RWPE1 (cell line): ENCODE measurements around the gene MRAS.
A peak's percentile ranks its signal among the peaks of the same experiment; 100 is the strongest.

Source experiments
- CTCF ChIA-PET: fragments of 350-600 bp; sonication (Branson Sonifier 250); formaldehyde crosslinking; extraction: SDS; loops from one replicate; lab custom pipeline; 2021; lab: Yijun Ruan, JAX
- POLR2A ChIA-PET: fragments of 400-600 bp; formaldehyde crosslinking; extraction: SDS; loops from one replicate; lab custom pipeline; 2020; ENCODE audit warnings: antibody characterized with exemption; ENCODE audit not compliant: low non-redundant PET; lab: Yijun Ruan, JAX
- DNase-seq: peaks from one replicate; pipeline ENCODE4 v3.0.0; 2012; ENCODE audit warnings: low spot score
- H3K27ac ChIP-seq: fragments of 450-650 bp; 2 replicates; pipeline ENCODE4 v1.5.1; 2017
- CTCF ChIP-seq: fragments of 450-650 bp; conservative IDR thresholded peaks from 2 replicates; pipeline ENCODE4 v1.5.1; 2017; ENCODE audit warnings: low read depth, mild to moderate bottlenecking

MRAS gene

GRCh38 chr3:138314751-138315150 is 33.6 kb upstream of the MRAS start:
- no peak overlapping the region for H3K27ac ChIP-seq
- ChIA-PET POLR2A (no interaction called here), CTCF (no interaction called here)
- DNase-seq, result no peak
- TF ChIP-seq CTCF, result no peak

GRCh38 chr3:138317687-138318086 is 30.7 kb upstream of the MRAS start:
- no peak overlapping the region for H3K27ac ChIP-seq
- POLR2A ChIA-PET, result no interaction called here
- CTCF ChIA-PET, result interaction anchor here (0.7 kb wide), 1 partner anchor 214 kb away, joined by 3 read pairs; no protein-coding TSS in a partner anchor
- no peak for DNase-seq
- no peak for TF ChIP-seq CTCF

- ChIA-PET POLR2A (no interaction called here), CTCF (no interaction called here)
- H3K27ac ChIP-seq, result no peak overlapping the region
- TF ChIP-seq CTCF, result no peak
- no peak for DNase-seq
Measured at GRCh38 chr3:138323971-138324370, 24.4 kb upstream of the MRAS start.

- POLR2A ChIA-PET, result no interaction called here
- no peak for TF ChIP-seq CTCF
- DNase-seq, result no peak
- no peak overlapping the region for H3K27ac ChIP-seq
- CTCF ChIA-PET, result interaction anchor here (0.8 kb wide), 2 partner anchors 10 to 91 kb away, joined by 3 read pairs; no protein-coding TSS in a partner anchor
Measured at GRCh38 chr3:138325990-138326389, 22.4 kb upstream of the MRAS start.

- ChIA-PET POLR2A (no interaction called here), CTCF (interaction anchor here (0.6 to 0.8 kb wide), 3 partner anchors 72 to 609 kb away, joined by 3 to 4 read pairs (median 4); no protein-coding TSS in a partner anchor)
- no peak overlapping the region for H3K27ac ChIP-seq
- DNase-seq, result no peak
- TF ChIP-seq CTCF, result no peak
Measured at GRCh38 chr3:138326866-138327595, 21.3 kb upstream of the MRAS start.

GRCh38 chr3:138327831-138328230 is 20.5 kb upstream of the MRAS start:
- peak; percentile 69 for DNase-seq
- POLR2A ChIA-PET, result no interaction called here
- no peak for TF ChIP-seq CTCF
- H3K27ac ChIP-seq, result no peak overlapping the region
- CTCF ChIA-PET, result interaction anchor here (0.6 kb wide), 1 partner anchor 14 kb away, joined by 3 read pairs; no protein-coding TSS in a partner anchor
